GM06990 (cell line): ENCODE measurements around the gene CACNA2D3.

Experiments
- DNase-seq: peaks from one replicate; pipeline ENCODE4 v3.0.0-alpha.2; 2011; ENCODE audit not compliant: insufficient read length; ENCODE audit errors: extremely low read depth
- H3K27me3 ChIP-seq: replicated peaks from 2 replicates; pipeline ENCODE4 v1.6.0; 2011; ENCODE audit warnings: low read length; ENCODE audit not compliant: control insufficient read depth, insufficient read depth
- H3K36me3 ChIP-seq: 2 replicates; pipeline ENCODE4 v1.5.1; 2011; ENCODE audit warnings: low read length; ENCODE audit not compliant: control insufficient read depth, insufficient read depth
- H3K4me3 ChIP-seq: replicated peaks from 2 replicates; pipeline ENCODE4 v1.5.1; 2011; ENCODE audit warnings: low read depth, mild to moderate bottlenecking, control low read depth, low read length
- CTCF ChIP-seq: IDR thresholded peaks from 2 replicates; pipeline ENCODE4 v1.5.1; 2011; ENCODE audit warnings: low read length, control low read depth, mild to moderate bottlenecking, inconsistent platforms; ENCODE audit not compliant: insufficient read depth, poor library complexity, severe bottlenecking

CACNA2D3 gene

GRCh38 chr3:54641226-54642014 lies 519.1 kb downstream of the CACNA2D3 start:
- H3K27me3 ChIP-seq = no peaks in the 10 kb centered on the region; the same call in 1 of the 2 replicates
- no peak for DNase-seq
- TF ChIP-seq CTCF = no peak
- no peaks in the 10 kb centered on the region for H3K36me3 ChIP-seq
- no peak overlapping the region for H3K4me3 ChIP-seq

- Histone ChIP-seq H3K36me3 (no peaks in the 10 kb centered on the region), H3K4me3 (no peak overlapping the region), H3K27me3 (no peaks in the 10 kb centered on the region; the same call in 1 of the 2 replicates)
- no peak for DNase-seq
- no peak for TF ChIP-seq CTCF
Observed at GRCh38 chr3:54642147-54642546, 519.8 kb downstream of the CACNA2D3 start.

GRCh38 chr3:54647721-54648120 lies 525.4 kb downstream of the CACNA2D3 start:
- no peak for DNase-seq
- TF ChIP-seq CTCF = no peak
- Histone ChIP-seq H3K36me3 (no peaks in the 10 kb centered on the region), H3K4me3 (no peak overlapping the region), H3K27me3 (no peaks in the 10 kb centered on the region; the same call in 1 of the 2 replicates)

GRCh38 chr3:54649551-54649950 lies 527.2 kb downstream of the CACNA2D3 start:
- no peak for DNase-seq
- Histone ChIP-seq H3K27me3 (no peaks in the 10 kb centered on the region; the same call in 1 of the 2 replicates), H3K36me3 (no peaks in the 10 kb centered on the region), H3K4me3 (no peak overlapping the region)
- TF ChIP-seq CTCF = no peak

DNA sequence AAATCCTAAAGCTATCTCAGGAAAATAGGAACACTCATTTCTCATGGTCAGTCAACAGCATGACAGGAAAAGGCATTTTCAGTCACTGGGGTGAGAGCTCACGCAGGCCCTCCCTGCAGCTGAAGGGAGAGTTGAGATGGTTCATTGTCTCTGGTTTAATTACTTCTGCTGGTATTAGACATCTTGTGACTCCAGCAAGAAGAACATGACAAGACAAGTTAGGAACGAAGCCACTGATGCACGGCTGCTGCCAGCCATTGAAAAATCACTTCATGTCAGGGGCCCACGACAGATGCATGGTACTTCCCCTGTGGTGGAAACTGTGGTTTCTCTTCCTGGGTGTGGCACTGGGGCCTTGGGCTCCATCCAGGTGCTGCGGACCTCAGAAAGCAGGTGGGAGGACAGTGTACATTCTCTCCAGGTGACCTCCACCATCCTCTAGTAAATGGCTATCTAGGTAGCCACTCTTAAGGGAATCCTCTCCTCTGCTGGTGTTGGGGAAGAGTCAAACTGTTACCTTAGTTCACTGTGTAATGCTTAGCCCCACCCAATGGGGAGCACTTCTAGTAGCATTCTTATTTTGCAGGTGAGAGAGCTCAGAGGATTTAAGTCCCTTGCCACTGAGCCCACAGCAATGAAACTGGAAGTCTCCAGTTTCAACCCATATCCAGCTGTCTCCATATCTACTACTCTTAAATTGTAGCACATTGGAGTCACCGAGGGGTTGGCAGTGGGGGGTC lies 531.3 kb downstream of the CACNA2D3 start:
- no peak overlapping the region for H3K4me3 ChIP-seq
- no peaks in the 10 kb centered on the region for H3K36me3 ChIP-seq
- peak; percentile 9 for DNase-seq
- H3K27me3 ChIP-seq = no peaks in the 10 kb centered on the region
- no peak for TF ChIP-seq CTCF
